HepG2 (cell line): Measurements from ENCODE around the gene NUDT21. TPM values are rescaled to one million over a fixed set of nuclear protein-coding genes. Genes with fewer than 3 reads are reported as not detected.

Experiments used
- AKAP8 ChIP-seq: sonication (generic); formaldehyde crosslinking; IDR thresholded peaks from 2 replicates; pipeline ENCODE4 v1.5.1; 2020; ENCODE audit warnings: mild to moderate bottlenecking, missing genetic modification reagents
- HNF4G ChIP-seq, 2 experiments: sonication (generic) in 1 of 2; formaldehyde crosslinking in 1 of 2; IDR thresholded peaks; 2 replicates each; pipeline versions ENCODE4 v1.4.0 to v1.6.1; 2011 to 2020; ENCODE audit warnings: borderline replicate concordance in 2 of 2, low read depth in 2 of 2, mild to moderate bottlenecking in 2 of 2, low read length in 1 of 2, missing genetic modification reagents in 1 of 2, moderate library complexity in 1 of 2
- MAFK ChIP-seq, 2 experiments: IDR thresholded peaks in 1 of 2; conservative IDR thresholded peaks in 1 of 2; 2 replicates each; pipeline ENCODE4 v1.6.1; 2011; ENCODE audit warnings: improper control_type of control experiment in 2 of 2, low read length in 2 of 2
- MED13 ChIP-seq: sonication (generic); formaldehyde crosslinking; IDR thresholded peaks from 2 replicates; pipeline ENCODE4 v1.5.0; 2020; ENCODE audit warnings: missing genetic modification reagents
- NCOR1 ChIP-seq: fragments of 200-600 bp; sonication (generic); IDR thresholded peaks from 2 replicates; pipeline ENCODE4 v1.7.0; 2017; ENCODE audit warnings: antibody characterized with exemption, low read length, borderline replicate concordance
- RFXAP ChIP-seq: sonication (generic); formaldehyde crosslinking; IDR thresholded peaks from 2 replicates; pipeline ENCODE4 v1.4.0; 2020; ENCODE audit warnings: missing genetic modification reagents, borderline replicate concordance
- SIN3B ChIP-seq: fragments of 150-350 bp; IDR thresholded peaks from 2 replicates; pipeline ENCODE4 v1.6.1; 2014; ENCODE audit warnings: low read length
- SP140L ChIP-seq: sonication (generic); formaldehyde crosslinking; IDR thresholded peaks from 2 replicates; pipeline ENCODE4 v1.4.0; 2020; ENCODE audit warnings: missing genetic modification reagents, borderline replicate concordance
- SP2 ChIP-seq: sonication (generic); formaldehyde crosslinking; IDR thresholded peaks from 2 replicates; pipeline ENCODE4 v1.5.1; 2020; ENCODE audit warnings: mild to moderate bottlenecking, missing genetic modification reagents
- polyA plus RNA-seq, 8 experiments: library from polyadenylated mRNA; depleted of rRNA in 3 of 8; stranded (reverse) in 7 of 8; unstranded in 1 of 8; fragments of >200 nt; fragmentation: Illumina TruSeq in 4 of 8; extraction: Trizol in 4 of 8; gene quantifications; 2 replicates each; pipeline versions ENCODE4 v1.2.1 to v1.2.3, GENCODE V29; 2011 to 2016; ENCODE audit warnings: low read depth in 4 of 8, missing spikeins in 1 of 8, mixed read lengths in 1 of 8; ENCODE audit not compliant: insufficient read depth in 1 of 8
- total RNA-seq, 5 experiments: library from RNA; depleted of rRNA; stranded (reverse); fragments of >200 nt; fragmentation: Illumina TruSeq; extraction: Trizol; gene quantifications; 2 replicates each; pipeline ENCODE4 v1.2.3, GENCODE V29; 2016; ENCODE audit warnings: low read depth in 1 of 5
- TF ChIP-seq, protein P1 (sequence below): sonication (generic); formaldehyde crosslinking; IDR thresholded peaks from 2 replicates; pipeline ENCODE4 v1.5.0; 2020; ENCODE audit warnings: mild to moderate bottlenecking, missing genetic modification reagents
- TF ChIP-seq, protein P2 (sequence below): sonication (generic); formaldehyde crosslinking; IDR thresholded peaks from 2 replicates; pipeline ENCODE4 v1.4.0; 2020; ENCODE audit warnings: missing genetic modification reagents, borderline replicate concordance
- TF ChIP-seq, protein P3 (sequence below): sonication (generic); formaldehyde crosslinking; IDR thresholded peaks from 2 replicates; pipeline ENCODE4 v1.4.0; 2020; ENCODE audit warnings: missing genetic modification reagents
- TF ChIP-seq, protein P4 (sequence below): sonication (generic); formaldehyde crosslinking; IDR thresholded peaks from 2 replicates; pipeline ENCODE4 v1.8.0; 2022; ENCODE audit warnings: missing genetic modification reagents, mild to moderate bottlenecking, inconsistent platforms, borderline replicate concordance
- TF ChIP-seq, protein P5 (sequence below): sonication (generic); formaldehyde crosslinking; IDR thresholded peaks from 2 replicates; pipeline ENCODE4 v1.5.1; 2020; ENCODE audit warnings: missing genetic modification reagents, mild to moderate bottlenecking, borderline replicate concordance
- TF ChIP-seq, protein P6 (sequence below): sonication (generic); formaldehyde crosslinking; IDR thresholded peaks from 2 replicates; pipeline ENCODE4 v1.4.0; 2020; ENCODE audit warnings: low read depth, mild to moderate bottlenecking, missing genetic modification reagents
- TF ChIP-seq, protein P7 (sequence below): sonication (generic); formaldehyde crosslinking; IDR thresholded peaks from 2 replicates; pipeline ENCODE4 v1.8.0; 2022; ENCODE audit warnings: missing genetic modification reagents, low read depth, mild to moderate bottlenecking, borderline replicate concordance

NUDT21 gene
- total and polyA plus RNA-seq, 2 of the 13 experiments (the other 11 are each of a cell fraction or from before 2014, with no cell fraction given): 177 to 210 TPM

DNA sequence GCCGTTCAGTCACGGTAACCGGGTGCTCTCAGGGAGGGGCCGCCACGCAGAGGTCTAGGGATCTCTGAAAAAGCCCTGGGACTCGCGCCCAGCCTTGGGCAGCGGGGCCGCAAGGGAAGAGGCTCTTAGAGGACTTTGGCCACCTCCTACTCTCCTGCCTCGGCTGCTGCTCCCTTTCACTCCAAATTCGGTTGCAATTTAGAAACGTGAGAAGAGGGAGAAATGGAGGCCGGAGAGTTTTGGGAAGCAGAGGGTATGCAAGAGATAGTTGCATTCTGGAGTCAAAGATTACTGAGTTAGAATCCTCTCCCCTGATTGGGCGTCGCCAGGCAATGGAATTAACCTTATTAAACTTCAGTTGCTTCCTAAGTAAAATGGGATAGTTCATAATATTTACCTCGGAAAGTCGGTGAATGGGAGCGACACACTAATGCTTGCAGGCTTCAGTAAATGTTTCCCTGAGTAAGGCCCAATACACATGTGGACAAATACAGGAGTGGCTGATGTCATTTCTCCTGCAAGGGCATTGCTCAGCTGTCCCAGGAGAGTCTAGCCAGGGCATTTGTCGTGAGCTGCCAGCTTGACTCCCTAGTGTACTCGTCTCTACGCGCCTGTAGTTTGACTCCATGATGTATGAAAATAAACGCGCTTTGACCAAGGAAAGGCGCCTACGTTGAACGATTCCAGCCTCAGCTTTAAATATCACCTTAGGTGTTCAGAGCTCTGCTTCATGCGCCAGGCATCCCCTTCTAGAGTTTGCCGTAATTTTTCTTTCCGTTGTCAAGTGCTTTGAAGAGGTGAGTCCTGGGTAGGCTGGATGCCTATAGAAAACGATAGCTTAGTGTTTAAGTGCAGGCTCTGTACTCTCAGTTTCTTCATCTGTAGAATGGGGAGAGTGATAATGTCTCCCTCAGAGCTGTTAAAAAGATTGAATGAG is 889 bp upstream of the NUDT21 start (continued):
- TF ChIP-seq, protein P1, sequence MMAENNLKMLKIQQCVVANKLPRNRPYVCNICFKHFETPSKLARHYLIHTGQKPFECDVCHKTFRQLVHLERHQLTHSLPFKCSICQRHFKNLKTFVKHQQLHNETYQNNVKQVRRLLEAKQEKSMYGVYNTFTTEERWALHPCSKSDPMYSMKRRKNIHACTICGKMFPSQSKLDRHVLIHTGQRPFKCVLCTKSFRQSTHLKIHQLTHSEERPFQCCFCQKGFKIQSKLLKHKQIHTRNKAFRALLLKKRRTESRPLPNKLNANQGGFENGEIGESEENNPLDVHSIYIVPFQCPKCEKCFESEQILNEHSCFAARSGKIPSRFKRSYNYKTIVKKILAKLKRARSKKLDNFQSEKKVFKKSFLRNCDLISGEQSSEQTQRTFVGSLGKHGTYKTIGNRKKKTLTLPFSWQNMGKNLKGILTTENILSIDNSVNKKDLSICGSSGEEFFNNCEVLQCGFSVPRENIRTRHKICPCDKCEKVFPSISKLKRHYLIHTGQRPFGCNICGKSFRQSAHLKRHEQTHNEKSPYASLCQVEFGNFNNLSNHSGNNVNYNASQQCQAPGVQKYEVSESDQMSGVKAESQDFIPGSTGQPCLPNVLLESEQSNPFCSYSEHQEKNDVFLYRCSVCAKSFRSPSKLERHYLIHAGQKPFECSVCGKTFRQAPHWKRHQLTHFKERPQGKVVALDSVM (CRISPR knock-in tag): no peak; the same call in 1 of the 2 replicates
- TF ChIP-seq MED13 (0 out of 2 replicates have a peak, but pooled peaks have one; percentile 52), RFXAP (CRISPR knock-in tag) (no peak; the same call in 1 of the 2 replicates), SIN3B (no peak), NCOR1 (no peak), AKAP8 (no peak; the same call in 1 of the 2 replicates), MAFK (conservative IDR thresholded peaks at IDR 0.05 in 1 of 2, IDR thresholded peaks at IDR 0.05 in 1 of 2; ENCODE audit: low read length in 2 of 2) (no peak), SP140L (0 out of 2 replicates have a peak, but pooled peaks have one; percentile 75), HNF4G (IDR thresholded peaks at IDR 0.05; ENCODE audit: borderline replicate concordance, low read depth, low read length) (no peak), HNF4G (CRISPR knock-in tag; IDR thresholded peaks at IDR 0.05; ENCODE audit: borderline replicate concordance, low read depth) (no peak), SP2 (CRISPR knock-in tag) (no peak)
- TF ChIP-seq, protein P2, sequence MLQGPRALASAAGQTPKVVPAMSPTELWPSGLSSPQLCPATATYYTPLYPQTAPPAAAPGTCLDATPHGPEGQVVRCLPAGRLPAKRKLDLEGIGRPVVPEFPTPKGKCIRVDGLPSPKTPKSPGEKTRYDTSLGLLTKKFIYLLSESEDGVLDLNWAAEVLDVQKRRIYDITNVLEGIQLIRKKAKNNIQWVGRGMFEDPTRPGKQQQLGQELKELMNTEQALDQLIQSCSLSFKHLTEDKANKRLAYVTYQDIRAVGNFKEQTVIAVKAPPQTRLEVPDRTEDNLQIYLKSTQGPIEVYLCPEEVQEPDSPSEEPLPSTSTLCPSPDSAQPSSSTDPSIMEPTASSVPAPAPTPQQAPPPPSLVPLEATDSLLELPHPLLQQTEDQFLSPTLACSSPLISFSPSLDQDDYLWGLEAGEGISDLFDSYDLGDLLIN (CRISPR knock-in tag): no peak; the same call in 1 of the 2 replicates
- TF ChIP-seq, protein P3, sequence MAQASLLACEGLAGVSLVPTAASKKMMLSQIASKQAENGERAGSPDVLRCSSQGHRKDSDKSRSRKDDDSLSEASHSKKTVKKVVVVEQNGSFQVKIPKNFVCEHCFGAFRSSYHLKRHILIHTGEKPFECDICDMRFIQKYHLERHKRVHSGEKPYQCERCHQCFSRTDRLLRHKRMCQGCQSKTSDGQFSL (CRISPR knock-in tag): no peak
- TF ChIP-seq, protein P4, sequence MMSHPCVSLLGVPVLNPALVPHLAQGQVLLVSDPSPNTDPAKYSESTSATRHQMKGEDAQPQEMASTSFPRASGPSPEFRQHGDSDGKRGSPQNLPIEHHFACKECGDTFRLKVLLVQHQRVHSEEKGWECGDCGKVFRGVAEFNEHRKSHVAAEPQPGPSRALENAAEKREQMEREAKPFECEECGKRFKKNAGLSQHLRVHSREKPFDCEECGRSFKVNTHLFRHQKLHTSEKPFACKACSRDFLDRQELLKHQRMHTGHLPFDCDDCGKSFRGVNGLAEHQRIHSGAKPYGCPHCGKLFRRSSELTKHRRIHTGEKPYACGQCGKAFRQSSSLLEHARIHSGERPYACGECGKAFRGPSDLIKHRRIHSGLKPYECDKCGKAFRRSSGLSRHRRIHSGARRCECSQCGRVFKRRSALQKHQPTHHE (CRISPR knock-in tag): no peak
- TF ChIP-seq, protein P5, sequence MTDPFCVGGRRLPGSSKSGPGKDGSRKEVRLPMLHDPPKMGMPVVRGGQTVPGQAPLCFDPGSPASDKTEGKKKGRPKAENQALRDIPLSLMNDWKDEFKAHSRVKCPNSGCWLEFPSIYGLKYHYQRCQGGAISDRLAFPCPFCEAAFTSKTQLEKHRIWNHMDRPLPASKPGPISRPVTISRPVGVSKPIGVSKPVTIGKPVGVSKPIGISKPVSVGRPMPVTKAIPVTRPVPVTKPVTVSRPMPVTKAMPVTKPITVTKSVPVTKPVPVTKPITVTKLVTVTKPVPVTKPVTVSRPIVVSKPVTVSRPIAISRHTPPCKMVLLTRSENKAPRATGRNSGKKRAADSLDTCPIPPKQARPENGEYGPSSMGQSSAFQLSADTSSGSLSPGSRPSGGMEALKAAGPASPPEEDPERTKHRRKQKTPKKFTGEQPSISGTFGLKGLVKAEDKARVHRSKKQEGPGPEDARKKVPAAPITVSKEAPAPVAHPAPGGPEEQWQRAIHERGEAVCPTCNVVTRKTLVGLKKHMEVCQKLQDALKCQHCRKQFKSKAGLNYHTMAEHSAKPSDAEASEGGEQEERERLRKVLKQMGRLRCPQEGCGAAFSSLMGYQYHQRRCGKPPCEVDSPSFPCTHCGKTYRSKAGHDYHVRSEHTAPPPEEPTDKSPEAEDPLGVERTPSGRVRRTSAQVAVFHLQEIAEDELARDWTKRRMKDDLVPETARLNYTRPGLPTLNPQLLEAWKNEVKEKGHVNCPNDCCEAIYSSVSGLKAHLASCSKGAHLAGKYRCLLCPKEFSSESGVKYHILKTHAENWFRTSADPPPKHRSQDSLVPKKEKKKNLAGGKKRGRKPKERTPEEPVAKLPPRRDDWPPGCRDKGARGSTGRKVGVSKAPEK (CRISPR knock-in tag): 0 out of 2 replicates have a peak, but pooled peaks have one; percentile 54
- TF ChIP-seq, protein P6, sequence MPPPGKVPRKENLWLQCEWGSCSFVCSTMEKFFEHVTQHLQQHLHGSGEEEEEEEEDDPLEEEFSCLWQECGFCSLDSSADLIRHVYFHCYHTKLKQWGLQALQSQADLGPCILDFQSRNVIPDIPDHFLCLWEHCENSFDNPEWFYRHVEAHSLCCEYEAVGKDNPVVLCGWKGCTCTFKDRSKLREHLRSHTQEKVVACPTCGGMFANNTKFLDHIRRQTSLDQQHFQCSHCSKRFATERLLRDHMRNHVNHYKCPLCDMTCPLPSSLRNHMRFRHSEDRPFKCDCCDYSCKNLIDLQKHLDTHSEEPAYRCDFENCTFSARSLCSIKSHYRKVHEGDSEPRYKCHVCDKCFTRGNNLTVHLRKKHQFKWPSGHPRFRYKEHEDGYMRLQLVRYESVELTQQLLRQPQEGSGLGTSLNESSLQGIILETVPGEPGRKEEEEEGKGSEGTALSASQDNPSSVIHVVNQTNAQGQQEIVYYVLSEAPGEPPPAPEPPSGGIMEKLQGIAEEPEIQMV: no peak
- TF ChIP-seq, protein P7, sequence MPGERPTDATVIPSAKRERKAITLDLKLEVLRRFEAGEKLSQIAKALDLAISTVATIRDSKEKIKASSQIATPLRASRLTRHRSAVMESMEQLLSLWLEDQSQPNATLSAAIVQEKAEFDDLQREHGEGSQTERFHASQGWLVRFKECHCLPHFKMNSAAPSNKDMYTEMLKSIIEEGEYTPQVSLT (CRISPR knock-in tag): no peak
